Left lung (tissue), 10 donors: ENCODE results near the gene TENM4. TPM values are rescaled to one million over a fixed set of nuclear protein-coding genes. Genes with fewer than 3 reads are reported as not detected.

ENCODE experiments used
- ATAC-seq: fragments of 200-7000 bp; cut with Tn5 transposase; one replicate; pipeline ENCODE4 v1.9.1; 2020; ENCODE audit warnings: moderate library complexity
- DNase-seq, 4 donors: peaks; one replicate each; pipeline ENCODE4 v3.0.0-alpha.2; 2013 to 2020
- H3K27ac ChIP-seq, 2 donors: fragments of 200-600 bp; sonication (generic) in 1 of 2; one replicate each; pipeline versions ENCODE4 v1.5.0 to v1.8.0; 2020 to 2021
- H3K27me3 ChIP-seq, 2 donors: fragments of 200-600 bp; sonication (generic) in 1 of 2; one replicate each; pipeline versions ENCODE4 v1.5.0 to v1.8.0; 2020 to 2021
- H3K36me3 ChIP-seq, 2 donors: fragments of 200-600 bp; sonication (generic) in 1 of 2; one replicate each; pipeline versions ENCODE4 v1.5.0 to v1.8.0; 2020 to 2021
- H3K4me1 ChIP-seq, 2 donors: fragments of 200-600 bp; one replicate each; pipeline ENCODE4 v1.8.0; 2021
- H3K4me3 ChIP-seq, 2 donors: fragments of 200-600 bp; sonication (generic) in 1 of 2; one replicate each; pipeline versions ENCODE4 v1.5.0 to v1.8.0; 2020 to 2021; ENCODE audit warnings: mild to moderate bottlenecking in 1 of 2
- H3K9me3 ChIP-seq, 2 donors: fragments of 200-600 bp; sonication (generic) in 1 of 2; one replicate each; pipeline versions ENCODE4 v1.5.0 to v1.8.0; 2020 to 2021
- intact Hi-C, 2 donors: fragments of 100-400 bp; cut with DNase I; formaldehyde crosslinking; loops; one replicate each; pipeline versions ENCODE4 v1.11.2 to v1.14.2; 2022
- polyA plus RNA-seq, 6 donors: library from polyadenylated mRNA; unstranded; fragments of 120-200 nt; gene quantifications; one replicate each; pipeline ENCODE4 v1.2.1, GENCODE V29; 2013; ENCODE audit not compliant: insufficient read length in 6 of 6
- total RNA-seq, 2 donors: library from RNA; stranded (reverse); fragmentation: NEBNext Ultra II Directional; extraction: Animal tissue kit (Norgen Biotek cat#: 25700); gene quantifications; one replicate each; pipeline ENCODE4 v1.2.1, GENCODE V29; 2021
- TF ChIP-seq, protein P1 (sequence below), 2 donors: fragments of 200-600 bp; sonication (generic) in 1 of 2; IDR thresholded peaks; one replicate each; pipeline versions ENCODE4 v1.5.0 to v1.8.0; 2021; ENCODE audit warnings: antibody characterized with exemption in 2 of 2
- donor health status: DM: no; HTN: yes; CAD: no.
- donor health status: DM: no; HTN: no; CAD: no.

TENM4 gene
- total and polyA plus RNA-seq, 8 donors = 3.4 to 7.1 (median 5.2) TPM

GRCh38 chr11:78870655-78871054 is 570.2 kb downstream of the TENM4 start:
- intact Hi-C loops = no loop called here
- Histone ChIP-seq H3K27ac (no peak overlapping the region), H3K4me3 (no peak overlapping the region), H3K36me3 (no peaks in the 10 kb centered on the region), H3K27me3 (no peaks in the 10 kb centered on the region), H3K4me1 (no peaks in the 10 kb centered on the region), H3K9me3 (no peaks in the 10 kb centered on the region)
- TF ChIP-seq, protein P1, sequence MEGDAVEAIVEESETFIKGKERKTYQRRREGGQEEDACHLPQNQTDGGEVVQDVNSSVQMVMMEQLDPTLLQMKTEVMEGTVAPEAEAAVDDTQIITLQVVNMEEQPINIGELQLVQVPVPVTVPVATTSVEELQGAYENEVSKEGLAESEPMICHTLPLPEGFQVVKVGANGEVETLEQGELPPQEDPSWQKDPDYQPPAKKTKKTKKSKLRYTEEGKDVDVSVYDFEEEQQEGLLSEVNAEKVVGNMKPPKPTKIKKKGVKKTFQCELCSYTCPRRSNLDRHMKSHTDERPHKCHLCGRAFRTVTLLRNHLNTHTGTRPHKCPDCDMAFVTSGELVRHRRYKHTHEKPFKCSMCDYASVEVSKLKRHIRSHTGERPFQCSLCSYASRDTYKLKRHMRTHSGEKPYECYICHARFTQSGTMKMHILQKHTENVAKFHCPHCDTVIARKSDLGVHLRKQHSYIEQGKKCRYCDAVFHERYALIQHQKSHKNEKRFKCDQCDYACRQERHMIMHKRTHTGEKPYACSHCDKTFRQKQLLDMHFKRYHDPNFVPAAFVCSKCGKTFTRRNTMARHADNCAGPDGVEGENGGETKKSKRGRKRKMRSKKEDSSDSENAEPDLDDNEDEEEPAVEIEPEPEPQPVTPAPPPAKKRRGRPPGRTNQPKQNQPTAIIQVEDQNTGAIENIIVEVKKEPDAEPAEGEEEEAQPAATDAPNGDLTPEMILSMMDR (IDR thresholded peaks at IDR 0.05) = no peak
- ATAC-seq (no peak), DNase-seq (no peak)

- intact Hi-C loops = no loop called here
- no peaks in the 10 kb centered on the region for H3K9me3 ChIP-seq
Measured at GRCh38 chr11:78869293-78869692, 571.5 kb downstream of the TENM4 start.

GRCh38 chr11:78868563-78868962 is 572.3 kb downstream of the TENM4 start:
- intact Hi-C loops = no loop called here
- TF ChIP-seq, protein P1 (IDR thresholded peaks at IDR 0.05) = no peak
- Histone ChIP-seq H3K27ac (no peak overlapping the region), H3K4me3 (no peak overlapping the region), H3K4me1 (no peaks in the 10 kb centered on the region), H3K9me3 (no peaks in the 10 kb centered on the region), H3K36me3 (no peaks in the 10 kb centered on the region), H3K27me3 (no peaks in the 10 kb centered on the region)
- ATAC-seq (no peak), DNase-seq (no peak)

More at GRCh38 chr11:78869293-78869692, 571.5 kb downstream of the TENM4 start:
- H3K36me3 ChIP-seq = no peaks in the 10 kb centered on the region
- TF ChIP-seq, protein P1 (IDR thresholded peaks at IDR 0.05) = no peak
- no peak for DNase-seq
- no peak for ATAC-seq
- no peaks in the 10 kb centered on the region for H3K4me1 ChIP-seq
- no peak overlapping the region for H3K4me3 ChIP-seq
- H3K27me3 ChIP-seq = no peaks in the 10 kb centered on the region
- H3K27ac ChIP-seq = no peak overlapping the region

DNA sequence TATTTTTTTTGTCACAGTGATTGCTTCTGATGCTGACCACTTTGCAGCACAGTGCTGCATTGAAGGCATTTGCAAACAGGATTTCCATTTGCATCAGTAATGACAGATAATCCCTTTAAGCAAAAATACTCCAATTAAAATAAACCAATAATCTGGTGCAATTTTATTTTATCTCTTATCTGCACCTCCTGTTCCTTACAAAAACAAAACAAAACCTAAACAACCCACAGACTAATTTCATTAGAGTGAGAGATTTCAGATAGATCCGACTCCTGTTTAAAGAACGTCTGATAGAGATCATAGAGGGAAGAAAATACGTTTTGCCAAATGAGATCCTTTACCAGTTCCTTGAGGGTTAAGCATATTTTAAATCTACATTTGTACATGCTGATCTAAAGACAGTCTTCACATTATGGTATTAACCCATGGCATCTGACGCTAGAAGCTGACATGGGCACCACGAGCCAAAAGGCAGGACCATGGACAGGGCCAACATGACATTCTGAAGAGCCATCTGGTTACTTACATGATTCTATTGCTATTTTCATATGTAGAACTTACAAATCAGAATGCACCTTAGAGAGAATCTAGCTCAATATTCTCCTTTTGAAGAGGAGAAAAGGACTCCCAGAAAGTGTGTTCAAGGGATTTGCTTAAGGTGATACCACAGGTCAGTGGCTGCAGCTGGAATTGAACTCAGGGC is 580.0 kb downstream of the TENM4 start:
- Histone ChIP-seq H3K9me3 (no peaks in the 10 kb centered on the region), H3K36me3 (no peaks in the 10 kb centered on the region), H3K4me3 (no peak overlapping the region), H3K4me1 (no peaks in the 10 kb centered on the region), H3K27ac (no peak overlapping the region), H3K27me3 (no peaks in the 10 kb centered on the region)
- intact Hi-C loops = no loop called here
- ATAC-seq = no peak
- DNase-seq = peak in 2 of 4 donors; percentile 47 to 63
- TF ChIP-seq, protein P1 (IDR thresholded peaks at IDR 0.05) = no peak

- Histone ChIP-seq H3K27me3 (no peaks in the 10 kb centered on the region), H3K4me3 (no peak overlapping the region), H3K9me3 (no peaks in the 10 kb centered on the region), H3K27ac (no peak overlapping the region), H3K36me3 (no peaks in the 10 kb centered on the region), H3K4me1 (no peaks in the 10 kb centered on the region)
- DNase-seq (peak in 2 of 4 donors; percentile 69 to 78), ATAC-seq (no peak)
- TF ChIP-seq, protein P1 (IDR thresholded peaks at IDR 0.05) = no peak
- intact Hi-C loops = no loop called here
Measured at GRCh38 chr11:78857688-78858087, 583.1 kb downstream of the TENM4 start.
